Liver (tissue), 9 donors: ENCODE results near the gene PPP2R5C. TPM values are rescaled to one million over a fixed set of nuclear protein-coding genes. Genes with fewer than 3 reads are reported as not detected.
A peak's percentile ranks its signal among the peaks of the same experiment; 100 is the strongest.

ENCODE experiments used
- DNase-seq: peaks from one replicate; pipeline ENCODE4 v3.0.0-alpha.2; 2017; ENCODE audit warnings: low spot score
- H3K27ac ChIP-seq, 2 donors: one replicate each; pipeline ENCODE4 v1.7.0; 2013; ENCODE audit warnings: inconsistent platforms in 2 of 2, low read length in 2 of 2, control low read depth in 1 of 2, low read depth in 1 of 2, mild to moderate bottlenecking in 1 of 2
- H3K27me3 ChIP-seq, 4 donors: one replicate each; pipeline versions ENCODE4 v1.6.1 to v1.7.0; 2013; ENCODE audit warnings: low read length in 3 of 4, inconsistent platforms in 1 of 4, mild to moderate bottlenecking in 1 of 4, moderate library complexity in 1 of 4; ENCODE audit not compliant: control insufficient read depth in 4 of 4, insufficient read depth in 4 of 4
- H3K36me3 ChIP-seq, 4 donors: one replicate each; pipeline versions ENCODE4 v1.6.1 to v1.7.0; 2013; ENCODE audit warnings: low read length in 3 of 4, mild to moderate bottlenecking in 3 of 4, low read depth in 1 of 4, moderate library complexity in 1 of 4; ENCODE audit not compliant: control insufficient read depth in 4 of 4, insufficient read depth in 3 of 4
- H3K4me1 ChIP-seq, 4 donors: one replicate each; pipeline versions ENCODE4 v1.6.1 to v1.7.0; 2013; ENCODE audit warnings: low read length in 3 of 4, mild to moderate bottlenecking in 3 of 4, moderate library complexity in 1 of 4; ENCODE audit not compliant: control insufficient read depth in 4 of 4, insufficient read depth in 4 of 4
- H3K4me3 ChIP-seq, 3 donors: one replicate each; pipeline versions ENCODE4 v1.6.1 to v1.7.0; 2013; ENCODE audit warnings: low read length in 3 of 3, control low read depth in 1 of 3, low read depth in 1 of 3, mild to moderate bottlenecking in 1 of 3
- H3K9ac ChIP-seq, 2 donors: one replicate each; pipeline ENCODE4 v1.7.0; 2013; ENCODE audit warnings: low read length in 2 of 2, mild to moderate bottlenecking in 2 of 2, moderate library complexity in 2 of 2, control low read depth in 1 of 2, low read depth in 1 of 2
- H3K9me3 ChIP-seq, 4 donors: one replicate each; pipeline versions ENCODE4 v1.6.1 to v1.7.0; 2013; ENCODE audit warnings: low read length in 3 of 4; ENCODE audit not compliant: control insufficient read depth in 4 of 4
- CTCF ChIP-seq: fragments of 150-350 bp; IDR thresholded peaks from 2 replicates; pipeline ENCODE4 v1.5.1; 2017; ENCODE audit warnings: improper control_type of control experiment, low read depth, low read length; ENCODE audit not compliant: missing input control
- EGR1 ChIP-seq, 2 donors: IDR thresholded peaks; 2 replicates each; pipeline ENCODE4 v1.6.1; 2016 to 2018; ENCODE audit warnings: antibody characterized with exemption in 2 of 2, low read depth in 2 of 2
- FOXA1 ChIP-seq: IDR thresholded peaks from 2 replicates; pipeline ENCODE4 v1.6.1; 2016; ENCODE audit warnings: antibody characterized with exemption
- FOXA2 ChIP-seq: IDR thresholded peaks from 2 replicates; pipeline ENCODE4 v1.6.1; 2016; ENCODE audit warnings: antibody characterized with exemption
- GABPA ChIP-seq, 2 donors: IDR thresholded peaks in 1 of 2; conservative IDR thresholded peaks in 1 of 2; 2 replicates each; pipeline ENCODE4 v1.6.1; 2016; ENCODE audit warnings: antibody characterized with exemption in 2 of 2, mild to moderate bottlenecking in 1 of 2, moderate library complexity in 1 of 2
- HNF4A ChIP-seq, 2 donors: conservative IDR thresholded peaks; 2 replicates each; pipeline ENCODE4 v1.6.1; 2016; ENCODE audit warnings: antibody characterized with exemption in 2 of 2, mild to moderate bottlenecking in 2 of 2
- HNF4G ChIP-seq: IDR thresholded peaks from 2 replicates; pipeline ENCODE4 v1.6.1; 2016; ENCODE audit warnings: antibody characterized with exemption
- JUND ChIP-seq, 2 donors: IDR thresholded peaks; 2 replicates each; pipeline ENCODE4 v1.6.1; 2016; ENCODE audit warnings: antibody characterized with exemption in 2 of 2
- NR2F2 ChIP-seq: IDR thresholded peaks from 2 replicates; pipeline ENCODE4 v1.6.1; 2016; ENCODE audit warnings: antibody characterized with exemption
- RAD21 ChIP-seq, 2 donors: IDR thresholded peaks; 2 replicates each; pipeline ENCODE4 v1.6.1; 2016; ENCODE audit warnings: antibody characterized with exemption in 2 of 2, mild to moderate bottlenecking in 2 of 2
- REST ChIP-seq: IDR thresholded peaks from 2 replicates; pipeline ENCODE4 v1.6.1; 2016; ENCODE audit warnings: antibody characterized with exemption, mild to moderate bottlenecking
- RXRA ChIP-seq, 2 donors: IDR thresholded peaks; 2 replicates each; pipeline ENCODE4 v1.6.1; 2017 to 2018; ENCODE audit warnings: antibody characterized with exemption in 2 of 2, mild to moderate bottlenecking in 1 of 2
- SP1 ChIP-seq: IDR thresholded peaks from 2 replicates; pipeline ENCODE4 v1.6.1; 2018; ENCODE audit warnings: antibody characterized with exemption, mild to moderate bottlenecking
- TAF1 ChIP-seq: conservative IDR thresholded peaks from 2 replicates; pipeline ENCODE4 v1.6.1; 2016; ENCODE audit warnings: antibody characterized with exemption, mild to moderate bottlenecking
- YY1 ChIP-seq: IDR thresholded peaks from 2 replicates; pipeline ENCODE4 v1.6.1; 2016; ENCODE audit warnings: antibody characterized with exemption, mild to moderate bottlenecking
- ZBTB33 ChIP-seq: IDR thresholded peaks from 2 replicates; pipeline ENCODE4 v1.6.1; 2016; ENCODE audit warnings: antibody characterized with exemption
- WGBS: extraction: QIAGEN DNeasy Blood & Tissue Kit; methylation state at CpG from one replicate; pipeline ENCODE4 v1.1.7; 2013; 5-methylcytosine and 5-hydroxymethylcytosine counted together
- polyA plus RNA-seq, 2 donors: library from polyadenylated mRNA; stranded (reverse) in 1 of 2; unstranded in 1 of 2; fragments of 200-250 nt in 1 of 2; fragments of >200 nt in 1 of 2; fragmentation: Nextera tagmentation in 1 of 2; extraction: Ambion mirVana in 1 of 2; gene quantifications; one replicate each; pipeline versions ENCODE4 v1.2.1 to v1.2.3, GENCODE V29; 2013 to 2015
- total RNA-seq, 2 donors: library from RNA; depleted of rRNA; stranded (reverse); fragments of >200 nt; gene quantifications; one replicate each; pipeline ENCODE4 v1.2.3, GENCODE V29; 2014
- donor health status: healthy.
- donor health status: healthy.
- donor health status: healthy.
- donor health status: healthy.
- donor health status: healthy.

Gene PPP2R5C
- total and polyA plus RNA-seq, 4 donors, result 33.5 to 52.3 (median 43.9) TPM

- Histone ChIP-seq H3K4me1 (peaks cover 0 to 19% (median 8%) of the 10 kb centered on the region in 4 donors), H3K27ac (no peak overlapping the region), H3K9ac (peak overlapping the region; percentile 10 to 17), H3K9me3 (no peaks in the 10 kb centered on the region), H3K36me3 (peaks cover 0 to 7% (median 1%) of the 10 kb centered on the region in 4 donors), H3K27me3 (no peaks in the 10 kb centered on the region), H3K4me3 (peak overlapping the region; percentile 37 to 72 (median 65))
- 16% methylated on average over 4 of the region's 4 CpGs for WGBS
- no peak for DNase-seq
- no peak for TF ChIP-seq CTCF
- no peak for TF ChIP-seq GABPA (IDR thresholded peaks at IDR 0.05 in 1 of 2, conservative IDR thresholded peaks at IDR 0.05 in 1 of 2)
- peak; percentile 2 for TF ChIP-seq SP1
- no peak for TF ChIP-seq FOXA1
- no peak for TF ChIP-seq HNF4A (conservative IDR thresholded peaks at IDR 0.05)
- no peak for TF ChIP-seq REST
- peak in 1 of 2 donors; percentile 19 for TF ChIP-seq RXRA (IDR thresholded peaks at IDR 0.05)
- TF ChIP-seq EGR1 (IDR thresholded peaks at IDR 0.05; ENCODE audit: low read depth in 2 of 2), result no peak
Measured at GRCh38 chr14:101762530-101763101, 1.1 kb downstream of the PPP2R5C start.

GRCh38 chr14:101763941-101764709, 2.6 kb downstream of the PPP2R5C start:
- H3K4me3 ChIP-seq, result no peak overlapping the region
- no peaks in the 10 kb centered on the region for H3K9me3 ChIP-seq
- 84% methylated on average over 10 of the region's 10 CpGs for WGBS
- H3K4me1 ChIP-seq, result peaks cover 0 to 19% (median 8%) of the 10 kb centered on the region in 4 donors
- peaks cover 0 to 7% (median 1%) of the 10 kb centered on the region in 4 donors for H3K36me3 ChIP-seq
- DNase-seq, result no peak
- no peaks in the 10 kb centered on the region for H3K27me3 ChIP-seq
- no peak overlapping the region for H3K27ac ChIP-seq
- TF ChIP-seq ZBTB33 (no peak), TAF1 (no peak), FOXA2 (no peak), RAD21 (IDR thresholded peaks at IDR 0.05) (no peak), GABPA (IDR thresholded peaks at IDR 0.05 in 1 of 2, conservative IDR thresholded peaks at IDR 0.05 in 1 of 2) (no peak), SP1 (peak; percentile 6), YY1 (no peak), REST (no peak), JUND (IDR thresholded peaks at IDR 0.05) (no peak), NR2F2 (no peak), FOXA1 (no peak), CTCF (no peak), HNF4G (no peak), HNF4A (conservative IDR thresholded peaks at IDR 0.05) (peak; percentile 53 to 55), RXRA (IDR thresholded peaks at IDR 0.05) (no peak)
- H3K9ac ChIP-seq, result no peak overlapping the region
